AG04450 (cell line): ENCODE data around the gene TEX12. TPM values are rescaled to one million over a fixed set of nuclear protein-coding genes. Genes with fewer than 3 reads are reported as not detected.
A peak's percentile ranks its signal among the peaks of the same experiment; 100 is the strongest.

Experiments used
- CTCF ChIA-PET: fragments of 300-600, 350-600 bp; formaldehyde crosslinking; extraction: SDS; loops from one replicate; lab custom pipeline; 2022; ENCODE audit warnings: antibody characterized with exemption, inconsistent platforms; lab: Charles Lee
- POLR2A ChIA-PET: fragments of 350-600 bp; formaldehyde crosslinking; extraction: SDS; loops from one replicate; lab custom pipeline; 2021; ENCODE audit warnings: antibody characterized with exemption, inconsistent platforms; lab: Yijun Ruan, JAX
- DNase-seq: peaks from one replicate; pipeline ENCODE4 v3.0.0-alpha.2; 2011; ENCODE audit warnings: low read depth, low spot score
- H3K27ac ChIP-seq: one replicate; pipeline ENCODE4 v1.5.1; 2012; ENCODE audit warnings: low read depth, low read length, control low read depth
- H3K27me3 ChIP-seq: one replicate; pipeline ENCODE4 v1.6.0; 2012; ENCODE audit warnings: low read length; ENCODE audit not compliant: control insufficient read depth, insufficient read depth
- H3K4me3 ChIP-seq: 2 replicates; pipeline ENCODE4 v1.5.1; 2011; ENCODE audit warnings: mild to moderate bottlenecking, low read depth, low read length, control low read depth
- H3K9me3 ChIP-seq: 2 replicates; pipeline ENCODE4 v1.5.1; 2012; ENCODE audit warnings: low read length; ENCODE audit not compliant: control insufficient read depth, insufficient read depth
- CTCF ChIP-seq: IDR thresholded peaks from 2 replicates; pipeline ENCODE4 v1.5.1; 2011; ENCODE audit warnings: low read depth, low read length, control low read depth, inconsistent platforms
- polyA plus RNA-seq: library from polyadenylated mRNA; depleted of rRNA; stranded (reverse); fragments of >200 nt; gene quantifications from 2 replicates; pipeline ENCODE4 v1.2.3, GENCODE V29; 2011

The TEX12 gene
- polyA plus RNA-seq, 1 experiment, result 0.19 TPM

GRCh38 chr11:112150517-112150916 is 16.7 kb upstream of the TEX12 start:
- H3K9me3 ChIP-seq, result no peaks in the 10 kb centered on the region
- H3K27ac ChIP-seq, result no peak overlapping the region
- no peak overlapping the region for H3K4me3 ChIP-seq
- no peak for TF ChIP-seq CTCF
- ChIA-PET CTCF (interaction anchor here (3.3 kb wide), 1 partner anchor 37 kb away, joined by 17 read pairs; no protein-coding TSS in a partner anchor), POLR2A (no interaction called here)
- H3K27me3 ChIP-seq, result no peaks in the 10 kb centered on the region
- DNase-seq, result no peak

DNA sequence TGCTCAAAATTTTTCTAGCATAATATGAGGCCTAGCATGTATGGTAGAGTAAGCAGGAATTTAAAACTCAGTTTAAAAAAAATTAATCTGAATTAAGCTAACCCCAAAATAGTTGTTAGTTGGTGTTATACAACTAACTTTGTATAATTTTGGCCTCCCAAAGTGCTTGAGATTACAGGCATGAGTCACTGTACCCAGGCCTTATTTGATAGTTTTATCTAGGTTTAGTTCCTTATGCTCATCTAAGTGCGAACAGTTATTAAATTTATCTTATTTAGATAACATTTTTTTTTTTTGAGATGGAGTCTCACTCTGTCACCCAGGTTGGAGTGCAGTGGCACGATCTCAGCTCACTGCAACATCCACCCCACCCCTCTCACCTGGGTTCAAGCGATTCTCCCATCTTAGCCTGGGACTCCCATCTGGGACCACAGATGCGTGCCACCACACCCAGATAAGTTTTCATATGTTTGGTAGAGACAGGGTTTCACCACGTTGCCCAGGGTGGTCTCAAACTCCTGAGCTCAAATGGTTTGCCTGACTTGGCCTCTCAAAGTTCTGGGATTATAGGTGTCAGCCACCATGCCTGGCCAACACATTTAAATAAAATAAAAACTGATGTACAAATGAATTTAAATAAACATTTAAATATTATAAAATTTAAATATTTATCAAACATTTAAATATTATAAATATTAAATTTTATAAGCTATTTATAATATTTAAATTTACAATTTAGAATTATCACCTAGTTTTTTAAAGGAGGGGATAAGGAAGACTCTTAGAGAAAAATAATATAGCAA is 10.8 kb upstream of the TEX12 start:
- no peak overlapping the region for H3K4me3 ChIP-seq
- no peak overlapping the region for H3K27ac ChIP-seq
- no peaks in the 10 kb centered on the region for H3K9me3 ChIP-seq
- DNase-seq, result no peak
- no peak for TF ChIP-seq CTCF
- CTCF ChIA-PET, result interaction anchor here (0.6 to 1.5 kb wide), 4 partner anchors 43 to 432 kb away, joined by 3 to 5 read pairs (median 3); no protein-coding TSS in a partner anchor
- H3K27me3 ChIP-seq, result no peaks in the 10 kb centered on the region
- POLR2A ChIA-PET, result interaction anchor here (1.2 to 1.6 kb wide), 3 partner anchors 37 to 58 kb away, joined by 3 to 11 read pairs (median 7); no protein-coding TSS in a partner anchor

DNA sequence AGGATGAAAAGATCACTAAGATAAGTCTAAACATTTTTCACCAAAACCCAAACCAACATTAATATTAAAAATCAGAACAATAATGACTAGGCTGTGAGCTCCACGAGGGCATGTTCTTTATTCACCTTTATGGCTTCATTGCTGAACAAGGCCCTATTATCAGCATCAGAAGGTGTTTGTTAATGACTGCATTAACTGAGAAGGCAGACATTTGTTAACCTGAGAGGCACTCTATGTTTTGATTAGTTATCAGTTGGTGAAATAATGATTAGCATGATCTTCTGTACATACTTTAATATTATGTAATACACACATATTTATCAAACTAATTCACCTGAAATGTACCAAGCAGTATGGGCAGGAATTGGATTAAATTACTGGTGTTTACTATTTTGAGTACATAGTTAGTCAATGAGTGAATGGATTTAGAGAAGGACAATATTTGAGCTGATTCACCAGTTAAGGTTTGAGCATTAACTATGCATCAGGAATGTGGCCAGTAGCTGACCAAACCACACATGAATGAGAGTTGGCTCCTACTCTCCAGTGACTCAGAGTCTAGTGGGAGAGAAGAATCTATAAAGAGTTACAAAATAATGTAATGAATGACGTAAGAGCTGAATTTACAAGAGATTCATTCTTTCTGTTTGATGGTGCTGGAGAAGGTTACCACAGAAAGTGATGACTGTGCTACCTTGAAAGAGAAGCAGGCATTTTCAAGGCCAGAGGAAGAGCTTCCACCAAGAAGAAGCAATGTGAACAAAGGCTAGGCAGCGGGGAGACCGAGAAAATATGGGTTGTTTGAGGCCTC is 10.0 kb upstream of the TEX12 start:
- ChIA-PET POLR2A (interaction anchor here (1.0 to 1.6 kb wide), 4 partner anchors 9 to 57 kb away, joined by 3 to 11 read pairs (median 7); no protein-coding TSS in a partner anchor), CTCF (interaction anchor here (0.5 to 1.6 kb wide), 7 partner anchors 18 to 431 kb away, joined by 3 to 5 read pairs (median 3); partner anchors contain the start of gene BCO2)
- TF ChIP-seq CTCF, result no peak
- DNase-seq, result peak; percentile 96
- no peaks in the 10 kb centered on the region for H3K9me3 ChIP-seq
- no peak overlapping the region for H3K4me3 ChIP-seq
- no peaks in the 10 kb centered on the region for H3K27me3 ChIP-seq
- peak overlapping the region; percentile 84 for H3K27ac ChIP-seq

DNA sequence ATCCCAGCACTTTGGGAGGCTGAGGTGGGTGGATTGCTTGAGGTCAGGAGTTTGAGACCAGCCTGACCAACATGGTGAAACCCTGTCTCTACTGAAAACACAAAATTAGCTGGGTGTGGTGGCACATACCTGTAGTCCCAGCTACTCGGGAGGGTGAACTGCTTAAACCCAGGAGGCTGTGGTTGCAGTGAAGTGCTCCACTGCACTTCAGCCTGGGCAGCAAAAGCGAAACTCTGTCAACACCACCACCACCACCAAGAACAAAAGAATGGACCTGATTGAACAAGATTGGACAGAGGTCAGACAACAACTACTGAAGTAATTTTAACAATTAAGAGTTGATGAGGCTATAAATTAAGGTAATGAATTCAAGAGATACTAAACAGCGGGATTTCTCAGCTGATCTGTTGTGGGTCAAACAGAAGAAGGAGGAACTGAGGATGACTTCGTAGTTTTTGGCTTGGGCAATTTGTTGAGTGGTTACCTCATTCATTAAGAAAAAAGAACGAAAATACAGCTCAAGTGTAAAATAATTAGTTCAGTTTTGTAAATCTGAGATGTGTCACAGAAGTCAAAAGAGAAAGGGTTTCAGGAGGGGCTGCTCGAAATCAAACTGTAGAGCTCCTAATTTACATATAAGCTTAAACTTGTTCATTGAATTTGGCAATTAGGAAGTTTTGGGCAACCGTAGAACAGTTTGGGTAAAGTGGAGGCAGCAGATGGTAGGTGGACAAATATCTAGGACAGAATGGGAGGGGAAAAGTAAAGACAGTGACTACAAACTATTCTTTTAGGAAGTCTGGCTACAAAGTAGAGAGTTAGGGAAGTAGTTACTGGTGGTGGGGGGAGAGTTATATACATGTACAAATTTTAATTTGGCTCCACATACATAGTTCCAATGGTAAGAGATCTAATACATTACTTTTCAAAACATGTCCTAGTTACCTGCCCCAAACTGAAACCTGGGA is 7.8 kb upstream of the TEX12 start:
- CTCF ChIA-PET, result interaction anchor here (1.0 to 2.0 kb wide), 3 partner anchors 16 to 47 kb away, joined by 3 to 9 read pairs (median 4); partner anchors contain the start of gene BCO2

More for the DNA sequence above, 7.8 kb upstream of the TEX12 start:
- H3K4me3 ChIP-seq, result no peak overlapping the region
- POLR2A ChIA-PET, result no interaction called here
- H3K9me3 ChIP-seq, result no peaks in the 10 kb centered on the region
- no peaks in the 10 kb centered on the region for H3K27me3 ChIP-seq
- TF ChIP-seq CTCF, result no peak
- DNase-seq, result no peak
- H3K27ac ChIP-seq, result no peak overlapping the region
